ENCODE results near the gene BRME1. TPM values are rescaled to one million over a fixed set of nuclear protein-coding genes. Genes with fewer than 3 reads are reported as not detected.

BRME1 gene
- total and polyA plus RNA-seq, 2 of the 13 experiments (the other 11 are each of a cell fraction or from before 2014, with no cell fraction given), result 0.74 to 1.5 TPM

- TF ChIP-seq, protein P1, sequence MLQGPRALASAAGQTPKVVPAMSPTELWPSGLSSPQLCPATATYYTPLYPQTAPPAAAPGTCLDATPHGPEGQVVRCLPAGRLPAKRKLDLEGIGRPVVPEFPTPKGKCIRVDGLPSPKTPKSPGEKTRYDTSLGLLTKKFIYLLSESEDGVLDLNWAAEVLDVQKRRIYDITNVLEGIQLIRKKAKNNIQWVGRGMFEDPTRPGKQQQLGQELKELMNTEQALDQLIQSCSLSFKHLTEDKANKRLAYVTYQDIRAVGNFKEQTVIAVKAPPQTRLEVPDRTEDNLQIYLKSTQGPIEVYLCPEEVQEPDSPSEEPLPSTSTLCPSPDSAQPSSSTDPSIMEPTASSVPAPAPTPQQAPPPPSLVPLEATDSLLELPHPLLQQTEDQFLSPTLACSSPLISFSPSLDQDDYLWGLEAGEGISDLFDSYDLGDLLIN (CRISPR knock-in tag; IDR thresholded peaks at IDR 0.05; ENCODE audit: borderline replicate concordance), result no peak
- TF ChIP-seq ISL2 (CRISPR knock-in tag; IDR thresholded peaks at IDR 0.05) (no peak), ZNF350 (CRISPR knock-in tag; IDR thresholded peaks at IDR 0.05; ENCODE audit: borderline replicate concordance, low read depth) (no peak), MLLT10 (CRISPR knock-in tag; IDR thresholded peaks at IDR 0.05) (no peak), CSRNP2 (CRISPR knock-in tag; conservative IDR thresholded peaks at IDR 0.05; ENCODE audit: low read depth) (no peak), NCOR1 (IDR thresholded peaks at IDR 0.05; ENCODE audit: borderline replicate concordance, low read length) (no peak), GLI4 (CRISPR knock-in tag; IDR thresholded peaks at IDR 0.05; ENCODE audit: borderline replicate concordance) (no peak), ZNF296 (CRISPR knock-in tag; conservative IDR thresholded peaks at IDR 0.05) (no peak), ZMYM2 (CRISPR knock-in tag; IDR thresholded peaks at IDR 0.05) (no peak), NONO (IDR thresholded peaks at IDR 0.05) (no peak), NONO (CRISPR knock-in tag; conservative IDR thresholded peaks at IDR 0.05) (0 out of 2 replicates have a peak, but pooled peaks have one; percentile 3), ZBTB21 (CRISPR knock-in tag; IDR thresholded peaks at IDR 0.05) (no peak), ZNF768 (CRISPR knock-in tag; IDR thresholded peaks at IDR 0.05) (no peak), ZNF282 (IDR thresholded peaks at IDR 0.05; ENCODE audit: partially characterized antibody) (no peak), ZFX (CRISPR knock-in tag; IDR thresholded peaks at IDR 0.05; ENCODE audit: low read depth) (0 out of 2 replicates have a peak, but pooled peaks have one; percentile 18), EZH2 (conservative IDR thresholded peaks at IDR 0.05; ENCODE audit: low read depth, low read length) (no peak), ZBED4 (CRISPR knock-in tag; IDR thresholded peaks at IDR 0.05; ENCODE audit: borderline replicate concordance) (no peak), ZFP90 (CRISPR knock-in tag; IDR thresholded peaks at IDR 0.05; ENCODE audit: borderline replicate concordance) (no peak), ZNF563 (CRISPR knock-in tag; IDR thresholded peaks at IDR 0.05) (no peak), ZNF564 (CRISPR knock-in tag; IDR thresholded peaks at IDR 0.05) (no peak), MATR3 (CRISPR knock-in tag; IDR thresholded peaks at IDR 0.05) (no peak), ZC3H13 (CRISPR knock-in tag; IDR thresholded peaks at IDR 0.05) (no peak), SAP130 (CRISPR knock-in tag; IDR thresholded peaks at IDR 0.05; ENCODE audit: low read depth) (no peak)
- TF ChIP-seq, protein P2, sequence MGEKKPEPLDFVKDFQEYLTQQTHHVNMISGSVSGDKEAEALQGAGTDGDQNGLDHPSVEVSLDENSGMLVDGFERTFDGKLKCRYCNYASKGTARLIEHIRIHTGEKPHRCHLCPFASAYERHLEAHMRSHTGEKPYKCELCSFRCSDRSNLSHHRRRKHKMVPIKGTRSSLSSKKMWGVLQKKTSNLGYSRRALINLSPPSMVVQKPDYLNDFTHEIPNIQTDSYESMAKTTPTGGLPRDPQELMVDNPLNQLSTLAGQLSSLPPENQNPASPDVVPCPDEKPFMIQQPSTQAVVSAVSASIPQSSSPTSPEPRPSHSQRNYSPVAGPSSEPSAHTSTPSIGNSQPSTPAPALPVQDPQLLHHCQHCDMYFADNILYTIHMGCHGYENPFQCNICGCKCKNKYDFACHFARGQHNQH (CRISPR knock-in tag; IDR thresholded peaks at IDR 0.05), result no peak
Observed at GRCh38 chr19:13881692-13882418, 24.1 kb downstream of the BRME1 start (continued).
